DND-41 (cell line): ENCODE measurements around the gene ZBTB42.

ENCODE experiments used
- EZH2 ChIP-seq: IDR thresholded peaks from 3 replicates; pipeline ENCODE4 v1.6.1; 2012; ENCODE audit warnings: borderline replicate concordance, low read depth, mild to moderate bottlenecking, moderate library complexity, low read length, inconsistent platforms; ENCODE audit not compliant: severe bottlenecking
- TF ChIP-seq, protein P1 (sequence below): IDR thresholded peaks from 2 replicates; pipeline ENCODE4 v1.5.1; 2012; ENCODE audit warnings: borderline replicate concordance, low read length, moderate library complexity, mild to moderate bottlenecking; ENCODE audit not compliant: poor library complexity, severe bottlenecking; ENCODE audit errors: extremely low read depth

GRCh38 chr14:104816616-104816884 lies 15.6 kb downstream of the ZBTB42 start:
- TF ChIP-seq, protein P1, sequence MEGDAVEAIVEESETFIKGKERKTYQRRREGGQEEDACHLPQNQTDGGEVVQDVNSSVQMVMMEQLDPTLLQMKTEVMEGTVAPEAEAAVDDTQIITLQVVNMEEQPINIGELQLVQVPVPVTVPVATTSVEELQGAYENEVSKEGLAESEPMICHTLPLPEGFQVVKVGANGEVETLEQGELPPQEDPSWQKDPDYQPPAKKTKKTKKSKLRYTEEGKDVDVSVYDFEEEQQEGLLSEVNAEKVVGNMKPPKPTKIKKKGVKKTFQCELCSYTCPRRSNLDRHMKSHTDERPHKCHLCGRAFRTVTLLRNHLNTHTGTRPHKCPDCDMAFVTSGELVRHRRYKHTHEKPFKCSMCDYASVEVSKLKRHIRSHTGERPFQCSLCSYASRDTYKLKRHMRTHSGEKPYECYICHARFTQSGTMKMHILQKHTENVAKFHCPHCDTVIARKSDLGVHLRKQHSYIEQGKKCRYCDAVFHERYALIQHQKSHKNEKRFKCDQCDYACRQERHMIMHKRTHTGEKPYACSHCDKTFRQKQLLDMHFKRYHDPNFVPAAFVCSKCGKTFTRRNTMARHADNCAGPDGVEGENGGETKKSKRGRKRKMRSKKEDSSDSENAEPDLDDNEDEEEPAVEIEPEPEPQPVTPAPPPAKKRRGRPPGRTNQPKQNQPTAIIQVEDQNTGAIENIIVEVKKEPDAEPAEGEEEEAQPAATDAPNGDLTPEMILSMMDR, result no peak
- TF ChIP-seq EZH2, result no peak
